Fibroblast of pulmonary artery (primary cell): ENCODE measurements around the gene RGSL1.

Experiments used
- DNase-seq: peaks from one replicate; pipeline ENCODE4 v3.0.0-alpha.2; 2010; ENCODE audit warnings: low read depth
- H3K4me3 ChIP-seq: replicated peaks from 2 replicates; pipeline ENCODE4 v1.5.1; 2011; ENCODE audit warnings: low read depth, mild to moderate bottlenecking, control low read depth, low read length, moderate library complexity
- TF ChIP-seq, protein P1 (sequence below): IDR thresholded peaks from 2 replicates; pipeline ENCODE4 v1.5.1; 2011; ENCODE audit warnings: mild to moderate bottlenecking, control low read depth, low read length, inconsistent platforms; ENCODE audit errors: missing control alignments

Gene RGSL1

DNA sequence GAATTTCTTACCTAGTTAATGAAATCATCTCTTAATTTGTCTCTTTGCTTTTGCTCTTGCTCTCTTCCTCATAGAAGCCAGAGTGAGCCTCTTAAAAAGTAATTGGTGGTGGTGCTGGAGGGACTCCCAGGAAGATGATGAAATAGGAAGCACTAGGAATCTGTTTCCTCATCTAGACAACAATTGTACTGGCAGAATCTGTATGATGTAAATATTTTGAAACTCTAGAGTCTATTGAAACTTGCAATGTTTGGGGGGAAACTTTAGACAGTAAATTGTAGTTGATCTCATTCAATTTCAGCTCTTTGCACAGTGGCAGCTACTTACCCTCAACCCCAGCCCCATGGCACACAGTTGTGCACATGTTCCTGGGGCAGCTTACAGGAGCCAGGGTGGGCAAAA, 10.6 kb downstream of the RGSL1 start:
- TF ChIP-seq, protein P1, sequence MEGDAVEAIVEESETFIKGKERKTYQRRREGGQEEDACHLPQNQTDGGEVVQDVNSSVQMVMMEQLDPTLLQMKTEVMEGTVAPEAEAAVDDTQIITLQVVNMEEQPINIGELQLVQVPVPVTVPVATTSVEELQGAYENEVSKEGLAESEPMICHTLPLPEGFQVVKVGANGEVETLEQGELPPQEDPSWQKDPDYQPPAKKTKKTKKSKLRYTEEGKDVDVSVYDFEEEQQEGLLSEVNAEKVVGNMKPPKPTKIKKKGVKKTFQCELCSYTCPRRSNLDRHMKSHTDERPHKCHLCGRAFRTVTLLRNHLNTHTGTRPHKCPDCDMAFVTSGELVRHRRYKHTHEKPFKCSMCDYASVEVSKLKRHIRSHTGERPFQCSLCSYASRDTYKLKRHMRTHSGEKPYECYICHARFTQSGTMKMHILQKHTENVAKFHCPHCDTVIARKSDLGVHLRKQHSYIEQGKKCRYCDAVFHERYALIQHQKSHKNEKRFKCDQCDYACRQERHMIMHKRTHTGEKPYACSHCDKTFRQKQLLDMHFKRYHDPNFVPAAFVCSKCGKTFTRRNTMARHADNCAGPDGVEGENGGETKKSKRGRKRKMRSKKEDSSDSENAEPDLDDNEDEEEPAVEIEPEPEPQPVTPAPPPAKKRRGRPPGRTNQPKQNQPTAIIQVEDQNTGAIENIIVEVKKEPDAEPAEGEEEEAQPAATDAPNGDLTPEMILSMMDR: no peak
- peak; percentile 54 for DNase-seq
- no peak overlapping the region for H3K4me3 ChIP-seq

DNA sequence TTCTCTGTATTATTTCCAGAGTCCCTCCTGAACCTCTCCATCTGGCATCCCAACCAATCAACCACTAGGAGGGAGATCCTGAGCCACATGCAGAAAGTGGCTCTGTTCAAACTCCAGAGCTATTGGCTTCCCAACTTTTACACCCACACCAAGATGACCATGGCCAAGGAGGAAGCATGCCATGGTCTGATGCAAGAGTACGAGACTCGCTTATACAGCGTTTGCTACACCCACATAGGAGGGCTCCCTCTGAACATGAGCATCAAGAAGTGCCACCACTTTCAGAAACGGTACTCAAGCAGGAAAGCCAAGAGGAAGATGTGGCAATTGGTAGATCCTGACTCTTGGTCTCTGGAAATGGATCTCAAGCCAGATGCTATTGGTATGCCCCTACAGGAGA, 23.6 kb downstream of the RGSL1 start:
- no peak for DNase-seq
- H3K4me3 ChIP-seq: no peak overlapping the region
- TF ChIP-seq, protein P1: no peak

DNA sequence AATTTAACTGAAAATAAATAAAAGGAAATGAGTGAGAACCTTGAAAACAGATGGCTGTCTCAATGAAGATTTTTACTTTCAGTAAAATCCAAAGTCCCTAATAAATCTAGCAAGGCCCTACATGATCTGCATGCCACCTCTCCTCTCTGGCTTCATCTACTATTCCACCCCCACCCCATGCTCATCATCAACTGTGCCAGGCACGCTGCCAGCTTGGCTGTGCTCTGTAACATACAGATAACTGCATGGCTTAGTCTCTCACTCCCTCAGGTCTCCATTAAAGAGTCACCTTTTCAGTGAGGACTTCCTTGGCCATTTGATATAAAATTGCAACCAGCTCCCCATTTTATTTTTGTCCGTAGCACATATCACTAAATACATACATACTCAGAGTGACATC, 26.7 kb downstream of the RGSL1 start:
- TF ChIP-seq, protein P1: no peak
- no peak overlapping the region for H3K4me3 ChIP-seq
- no peak for DNase-seq

DNA sequence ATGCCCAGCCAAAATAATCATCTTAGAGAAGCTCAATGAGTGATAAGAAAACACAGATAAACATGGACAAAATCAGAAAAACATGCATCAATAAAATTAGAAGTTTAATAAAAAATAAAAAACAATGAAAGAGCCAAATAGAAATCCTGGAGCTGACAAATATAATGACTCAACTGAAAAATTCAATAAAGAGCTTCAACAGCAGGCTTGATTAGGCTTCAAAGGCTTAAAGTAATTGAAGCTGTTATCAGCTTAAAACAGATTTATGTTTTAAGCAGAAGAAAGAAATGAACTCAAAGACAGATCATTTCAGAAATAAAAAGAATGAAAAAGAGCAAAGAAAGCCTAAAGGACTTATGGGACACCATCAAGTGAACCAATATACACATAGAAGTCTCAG, 28.3 kb downstream of the RGSL1 start:
- TF ChIP-seq, protein P1: no peak
- no peak for DNase-seq
- H3K4me3 ChIP-seq: no peak overlapping the region

DNA sequence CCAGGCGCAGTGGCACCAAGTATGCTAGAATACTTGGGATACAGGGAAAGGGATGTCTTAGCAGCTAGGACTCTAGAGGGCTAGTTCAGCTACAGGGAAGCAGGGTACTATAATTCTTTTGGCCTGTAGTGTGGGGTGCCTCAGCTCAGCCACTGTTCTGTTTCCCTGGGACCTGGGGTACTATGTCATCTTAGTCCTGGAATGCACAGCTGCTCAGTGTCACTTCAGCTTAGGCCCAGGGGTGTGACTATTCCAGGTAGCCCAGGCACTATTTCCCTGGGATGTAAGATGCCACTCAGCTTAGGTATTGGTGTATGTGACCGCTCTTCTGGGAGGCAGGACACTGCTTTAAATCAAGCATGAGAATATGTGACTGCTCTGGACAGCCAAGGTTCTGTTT, 34.1 kb downstream of the RGSL1 start:
- no peak overlapping the region for H3K4me3 ChIP-seq
- DNase-seq: no peak
- TF ChIP-seq, protein P1: no peak

DNA sequence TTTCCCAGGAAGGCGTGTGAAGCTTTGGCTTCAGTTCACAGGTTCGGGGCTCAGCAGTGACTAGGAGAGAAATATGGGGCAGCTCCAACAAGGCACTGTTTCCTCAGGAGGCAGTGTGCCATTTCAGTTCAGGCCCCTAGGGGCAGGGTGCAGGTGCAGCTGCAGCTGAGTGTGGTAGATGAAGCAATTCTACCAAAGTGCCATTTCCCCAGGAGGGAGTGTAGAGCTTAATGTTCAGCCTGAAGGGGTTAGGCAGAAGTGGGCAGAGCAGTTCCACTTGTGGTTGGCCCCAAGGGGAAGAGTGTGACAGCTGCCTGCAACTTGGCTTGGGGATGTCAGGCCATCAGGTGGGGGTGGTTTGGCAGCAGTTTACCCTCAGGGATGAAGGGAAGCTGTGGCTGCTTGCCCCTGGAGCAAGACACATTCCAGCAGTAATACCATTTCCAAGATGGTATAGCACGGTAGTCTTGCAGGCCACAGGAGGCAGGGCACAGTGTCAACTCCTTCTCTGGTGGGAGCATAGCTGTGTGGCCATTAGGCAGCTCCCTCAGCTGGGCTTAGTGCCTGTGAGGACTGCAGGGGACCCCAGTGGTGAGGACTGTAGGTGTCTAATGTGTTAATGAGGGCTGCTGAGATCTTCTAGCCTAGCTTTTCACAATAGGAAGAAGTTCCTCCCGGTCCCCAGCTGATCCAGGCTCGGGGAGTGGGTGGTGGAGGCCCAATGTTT, 34.7 kb downstream of the RGSL1 start:
- no peak overlapping the region for H3K4me3 ChIP-seq
- no peak for DNase-seq
- TF ChIP-seq, protein P1: no peak

DNA sequence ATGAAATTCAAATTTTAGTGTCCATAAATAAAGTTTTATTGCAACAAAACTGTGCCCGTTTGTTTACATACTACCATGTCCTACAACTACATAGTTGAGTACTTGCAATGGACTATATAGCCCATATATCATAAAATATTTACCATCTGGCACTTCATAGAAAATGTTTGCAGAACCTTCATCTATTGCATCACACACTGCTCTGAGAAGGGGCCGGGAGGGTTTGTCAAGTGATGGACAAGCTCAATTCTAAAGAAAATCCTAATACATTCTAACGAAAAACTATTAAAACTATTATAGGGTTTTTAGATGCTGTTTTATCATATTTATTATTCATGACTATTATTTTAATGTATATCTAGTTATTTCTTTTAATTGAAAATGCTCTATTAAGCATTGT, 35.9 kb downstream of the RGSL1 start:
- TF ChIP-seq, protein P1: no peak
- no peak for DNase-seq
- no peak overlapping the region for H3K4me3 ChIP-seq
